IPS DF 4.7 (cell line): ENCODE data around the gene FARP1.

Source experiments
- DNase-seq: peaks from one replicate; pipeline ENCODE4 v3.0.0-alpha.2; 2013; ENCODE audit warnings: low spot score; ENCODE audit errors: extremely low read depth

Gene FARP1

DNA sequence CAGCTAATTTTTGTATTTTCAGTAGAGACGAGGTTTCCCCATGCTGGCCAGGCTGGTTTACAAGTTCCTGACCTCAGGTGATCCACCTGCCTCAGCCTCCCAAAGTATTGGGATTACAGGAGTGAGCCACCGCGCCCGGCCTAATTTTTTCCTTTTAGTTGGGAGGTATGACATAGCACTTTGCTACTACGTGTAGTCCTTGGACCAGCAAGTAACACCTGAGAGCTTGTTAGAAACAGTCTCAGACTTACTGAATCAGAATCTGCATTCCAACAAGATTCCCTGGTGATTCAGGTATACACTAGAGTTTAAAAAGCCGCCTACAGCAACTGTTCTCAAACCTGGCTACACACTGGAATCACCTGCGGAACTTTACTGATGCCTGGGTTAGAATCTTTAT is 1.8 kb upstream of the FARP1 start:
- no peak for DNase-seq

DNA sequence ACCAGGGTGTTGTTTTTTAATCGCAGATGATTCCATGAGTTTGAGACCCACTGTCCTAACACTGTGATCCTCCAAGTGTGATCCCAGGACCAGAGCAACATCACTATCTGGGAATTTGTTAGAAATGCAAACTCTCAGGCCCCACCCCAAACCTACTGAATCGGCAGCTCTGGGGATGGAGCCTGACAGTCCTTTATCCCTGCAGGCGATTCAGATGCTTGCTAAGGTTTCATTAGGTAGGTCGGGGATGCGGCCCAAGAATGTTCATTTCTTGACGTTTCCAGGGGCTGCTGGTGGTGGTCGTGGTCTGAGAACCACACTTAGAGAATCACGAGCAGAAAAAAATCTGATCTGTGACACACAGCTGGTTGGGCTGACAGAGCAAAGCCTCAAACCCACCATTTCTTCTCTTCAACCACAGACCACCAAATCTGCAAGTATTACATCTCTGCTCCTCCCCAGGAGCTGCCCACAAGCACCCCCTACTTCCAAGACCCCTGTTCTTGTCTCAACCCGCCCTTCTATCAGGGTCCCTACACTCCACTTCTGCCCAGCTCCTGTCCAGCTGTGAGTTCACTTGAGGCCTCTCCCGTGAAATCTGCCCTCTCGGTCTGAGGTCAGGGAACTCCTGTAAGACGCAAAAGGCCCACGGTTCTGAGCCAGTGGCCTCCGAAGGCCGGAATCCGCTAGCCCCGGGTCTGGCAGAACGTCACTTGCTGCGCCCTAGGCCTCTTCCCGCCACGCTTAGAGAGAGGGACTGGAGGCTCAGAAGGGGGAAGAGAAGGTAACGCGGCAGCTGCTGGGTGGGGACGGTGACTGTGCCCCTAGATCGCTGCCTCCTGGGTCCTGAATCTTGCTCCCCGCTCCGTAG is 1.1 kb upstream of the FARP1 start:
- no peak for DNase-seq

DNA sequence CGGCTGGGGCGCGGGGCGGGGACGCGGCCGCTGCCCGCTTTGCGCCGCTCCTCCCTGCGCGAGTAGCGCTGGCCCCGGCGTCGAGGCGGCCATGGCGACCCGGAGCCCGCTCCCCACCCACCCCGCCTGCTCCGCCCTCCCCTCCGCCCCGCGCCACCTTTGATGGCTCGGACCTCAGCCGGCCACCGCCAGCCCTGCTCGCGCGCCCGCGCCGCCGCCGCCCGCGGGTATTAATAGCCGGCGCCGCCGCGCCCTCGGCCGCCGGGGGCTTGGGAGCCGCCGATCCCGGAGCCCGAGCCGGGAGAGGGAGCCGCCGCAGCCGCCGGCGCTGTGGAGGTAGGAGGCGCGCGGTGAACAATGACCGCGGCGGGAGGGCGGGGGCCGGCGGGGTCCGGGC is 261 bp downstream of the FARP1 start:
- no peak for DNase-seq

DNA sequence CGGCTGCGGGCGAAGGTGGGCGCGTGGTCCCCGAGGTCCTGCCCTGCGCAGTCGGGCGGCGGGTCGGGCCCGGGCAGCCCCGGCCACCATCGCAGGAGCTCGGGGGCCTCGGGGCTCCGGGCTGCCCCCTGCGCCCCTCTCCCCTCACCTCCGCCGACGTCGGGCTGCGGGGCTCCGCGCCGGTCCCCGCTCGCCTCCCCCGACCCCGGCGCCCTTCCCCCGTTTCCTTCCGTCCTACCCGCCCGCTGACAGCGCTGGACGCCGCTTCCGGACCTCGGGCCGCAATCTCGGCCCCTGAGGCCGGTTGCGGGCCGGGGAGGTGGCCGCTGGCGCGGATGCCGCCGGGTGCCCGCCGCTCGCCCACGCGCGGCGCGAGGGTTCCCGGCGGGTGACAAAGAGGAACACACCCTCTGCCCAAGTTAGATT is 720 bp downstream of the FARP1 start:
- no peak for DNase-seq

DNA sequence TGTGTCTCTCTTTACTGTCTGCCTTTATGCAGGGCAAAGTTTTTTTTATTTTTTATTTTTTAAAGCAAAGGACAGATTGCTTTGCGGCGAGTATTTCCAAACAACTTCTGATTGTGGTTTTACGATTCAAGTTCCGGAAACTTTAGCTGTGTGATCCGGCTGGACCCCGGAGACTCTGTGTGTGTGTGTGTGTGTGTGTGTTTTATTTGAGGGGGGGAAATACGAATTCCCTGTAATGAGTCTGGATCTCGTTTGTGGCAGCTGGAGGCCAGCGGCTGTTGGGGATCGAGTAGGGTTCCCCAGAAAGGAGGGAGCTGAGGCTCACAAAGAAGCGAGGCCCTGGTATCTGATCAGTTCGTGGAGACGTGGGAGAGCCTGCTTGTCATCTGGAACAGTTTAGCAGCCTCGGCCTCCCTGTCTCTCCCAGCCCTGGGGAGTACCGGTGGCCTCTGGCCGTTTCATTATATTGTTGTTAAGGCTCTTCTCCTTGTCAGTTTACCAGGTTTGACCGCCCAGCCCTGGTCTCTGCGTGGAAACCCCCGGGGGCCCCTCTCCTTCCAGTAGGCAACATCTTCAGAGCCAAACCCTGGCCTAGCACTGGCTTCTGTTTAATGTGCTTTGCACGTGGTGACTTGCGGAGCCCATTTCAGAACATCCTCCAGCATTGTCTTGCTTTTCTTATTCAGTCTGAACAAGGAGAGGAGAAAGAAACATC is 1.3 kb downstream of the FARP1 start:
- no peak for DNase-seq

DNA sequence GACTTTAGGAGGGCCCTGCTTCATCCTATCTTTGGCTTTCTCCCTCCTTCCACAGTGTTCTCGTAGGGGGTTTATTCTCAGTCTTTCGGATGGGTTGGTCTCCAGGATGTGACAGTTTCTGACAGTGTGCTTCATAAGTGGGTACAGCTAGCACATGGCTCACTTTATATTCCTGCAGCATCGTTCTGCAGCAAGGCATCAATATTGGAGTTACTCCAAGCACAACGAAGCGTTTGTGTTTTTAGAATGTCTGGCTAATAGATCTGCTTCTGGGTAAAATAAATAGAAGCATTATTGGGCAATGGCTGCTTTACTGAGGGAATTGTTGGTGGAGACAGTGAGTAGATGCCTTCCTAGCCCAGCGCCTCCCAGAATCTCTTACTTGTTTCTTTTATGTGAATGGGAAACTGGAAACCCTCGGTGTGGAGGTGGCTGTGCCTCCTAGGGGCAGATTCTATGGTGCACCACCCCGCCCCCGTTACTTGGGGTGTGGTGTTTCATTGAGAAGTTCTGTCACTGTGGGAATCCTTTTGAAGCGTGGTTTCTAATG is 2.0 kb downstream of the FARP1 start:
- no peak for DNase-seq

DNA sequence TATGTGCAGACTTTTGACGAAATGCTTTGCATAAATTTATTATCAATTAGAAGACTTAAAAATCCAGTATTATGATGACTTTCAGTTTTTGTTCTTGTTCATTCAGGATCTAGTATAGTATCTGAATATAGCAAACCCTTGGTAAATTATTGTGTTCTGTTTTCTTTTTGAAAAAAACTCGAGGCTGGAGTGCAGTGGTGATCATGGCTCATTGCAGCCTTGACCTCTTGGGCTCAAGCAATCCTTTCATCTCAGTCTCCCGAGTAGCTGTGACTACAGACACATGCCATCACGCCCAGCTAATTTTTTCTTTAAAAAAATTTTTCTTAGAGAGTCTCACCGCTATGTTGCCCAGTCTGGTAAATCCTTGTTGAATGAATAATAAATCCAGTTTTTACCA is 4.6 kb downstream of the FARP1 start:
- DNase-seq = no peak

DNA sequence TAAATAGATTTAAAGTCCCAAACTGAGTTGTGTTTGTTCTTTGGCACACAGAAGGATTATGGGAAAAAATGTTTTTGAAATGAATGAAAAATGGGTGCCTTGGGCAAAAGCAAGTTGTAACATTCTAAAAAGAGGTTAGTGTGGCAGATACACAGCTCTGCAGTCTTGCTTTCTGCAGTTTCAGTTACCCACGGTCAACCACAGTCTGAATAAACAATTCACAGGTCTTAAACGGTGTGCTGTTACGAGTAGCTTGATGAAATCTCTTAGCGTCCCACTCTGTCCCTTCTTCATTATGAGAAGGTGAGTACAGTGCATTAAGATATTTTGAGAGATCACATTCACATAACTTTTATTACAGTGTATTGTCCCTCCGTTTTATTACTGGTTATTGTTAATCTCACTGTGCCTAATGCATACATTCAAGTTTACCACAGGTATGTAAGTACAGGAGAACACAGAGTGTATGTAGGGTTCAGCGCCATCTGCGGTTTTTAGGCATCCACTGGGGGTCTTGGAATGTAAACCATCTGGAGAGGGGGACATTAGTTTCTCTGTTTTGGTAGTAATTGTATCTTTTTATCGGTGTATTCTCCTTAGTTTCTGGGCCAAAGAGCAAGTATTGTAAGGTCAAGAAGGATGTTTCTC is 8.1 kb downstream of the FARP1 start:
- DNase-seq = no peak

DNA sequence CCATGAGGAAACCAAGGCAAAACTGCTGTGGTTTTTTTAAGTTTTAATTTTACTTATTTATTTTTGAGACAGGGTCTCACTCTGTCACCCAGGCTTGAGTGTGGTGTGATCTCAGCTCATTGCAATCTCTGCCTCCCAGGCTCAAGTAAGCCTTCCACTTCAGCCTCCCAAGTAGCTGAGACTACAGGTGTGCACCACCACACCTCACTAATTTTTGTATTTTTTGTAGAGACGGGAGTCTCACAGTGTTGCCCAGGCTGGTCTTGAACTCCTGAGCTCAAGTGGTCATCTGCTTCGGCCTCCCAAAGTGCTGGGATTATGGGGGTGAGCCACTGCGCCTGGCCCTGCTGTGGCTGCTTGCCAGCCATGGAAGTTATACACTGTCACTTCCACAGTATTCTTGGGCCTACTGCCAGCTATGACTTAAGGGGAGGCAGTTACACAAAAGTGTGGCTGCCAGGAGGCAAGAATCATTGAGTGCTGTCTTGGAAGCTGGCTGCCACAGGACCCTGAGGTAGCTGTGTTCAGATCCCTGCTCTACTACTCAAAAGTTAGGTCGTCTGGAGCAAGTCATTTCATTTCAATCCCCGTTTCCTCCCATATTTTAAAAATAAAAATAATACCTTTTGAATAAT is 12.7 kb downstream of the FARP1 start:
- DNase-seq = no peak

DNA sequence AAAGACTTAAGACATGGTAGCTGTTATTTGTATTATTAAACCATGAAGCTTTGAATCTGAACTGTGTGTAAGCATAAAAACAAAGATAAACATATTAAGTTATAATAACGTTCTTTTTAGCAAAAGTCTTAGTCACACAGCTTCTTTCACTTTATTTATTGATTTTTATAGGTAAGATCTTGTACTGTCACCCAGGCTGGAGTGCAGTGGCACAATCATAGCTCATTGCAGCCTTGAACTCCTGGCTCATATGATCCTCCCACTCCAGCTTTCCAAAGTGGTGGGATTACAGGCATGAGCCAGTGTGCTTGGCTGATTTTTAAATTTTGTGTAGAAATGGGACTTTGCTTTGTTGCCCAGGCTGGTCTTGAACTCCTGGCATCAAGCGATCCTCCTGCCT is 13.4 kb downstream of the FARP1 start:
- DNase-seq = no peak

DNA sequence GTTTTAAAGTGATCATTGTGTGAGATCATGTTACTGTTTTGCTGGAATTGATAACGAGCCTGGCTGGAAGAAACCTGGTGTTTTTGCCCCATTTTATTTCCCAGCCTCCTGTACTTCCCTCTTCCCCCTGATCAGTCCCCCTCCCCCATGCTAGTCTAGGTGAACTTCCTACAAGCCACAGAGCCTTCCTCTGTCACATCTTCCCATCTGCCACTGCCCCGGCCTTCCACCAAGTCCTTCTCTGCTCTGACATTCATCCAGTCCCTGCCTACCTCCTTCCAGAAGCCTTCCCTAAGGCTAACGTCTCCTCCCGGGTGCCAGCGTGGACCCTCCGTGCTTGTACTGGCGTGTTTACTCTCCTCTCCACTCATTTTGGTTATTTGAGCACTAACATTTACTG is 14.3 kb downstream of the FARP1 start:
- no peak for DNase-seq

DNA sequence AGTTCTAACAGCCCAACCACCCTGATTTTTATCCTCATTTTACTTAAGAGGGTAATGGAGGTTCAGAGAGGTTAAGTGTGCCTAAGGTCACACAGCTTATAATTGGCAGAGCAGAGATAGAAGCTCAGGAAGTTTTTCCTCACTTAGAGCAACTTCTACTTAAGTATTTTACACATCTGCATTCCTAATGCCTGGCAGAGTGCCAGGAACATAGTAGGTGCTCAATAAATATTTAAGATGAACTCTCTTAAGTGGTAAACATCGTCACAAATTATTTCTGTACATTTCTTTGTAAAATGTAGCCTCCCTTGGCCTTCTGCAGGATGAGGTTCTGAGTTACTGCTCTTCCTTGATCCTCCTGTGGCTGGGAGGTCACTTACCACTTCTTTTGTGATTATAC is 14.7 kb downstream of the FARP1 start:
- no peak for DNase-seq

DNA sequence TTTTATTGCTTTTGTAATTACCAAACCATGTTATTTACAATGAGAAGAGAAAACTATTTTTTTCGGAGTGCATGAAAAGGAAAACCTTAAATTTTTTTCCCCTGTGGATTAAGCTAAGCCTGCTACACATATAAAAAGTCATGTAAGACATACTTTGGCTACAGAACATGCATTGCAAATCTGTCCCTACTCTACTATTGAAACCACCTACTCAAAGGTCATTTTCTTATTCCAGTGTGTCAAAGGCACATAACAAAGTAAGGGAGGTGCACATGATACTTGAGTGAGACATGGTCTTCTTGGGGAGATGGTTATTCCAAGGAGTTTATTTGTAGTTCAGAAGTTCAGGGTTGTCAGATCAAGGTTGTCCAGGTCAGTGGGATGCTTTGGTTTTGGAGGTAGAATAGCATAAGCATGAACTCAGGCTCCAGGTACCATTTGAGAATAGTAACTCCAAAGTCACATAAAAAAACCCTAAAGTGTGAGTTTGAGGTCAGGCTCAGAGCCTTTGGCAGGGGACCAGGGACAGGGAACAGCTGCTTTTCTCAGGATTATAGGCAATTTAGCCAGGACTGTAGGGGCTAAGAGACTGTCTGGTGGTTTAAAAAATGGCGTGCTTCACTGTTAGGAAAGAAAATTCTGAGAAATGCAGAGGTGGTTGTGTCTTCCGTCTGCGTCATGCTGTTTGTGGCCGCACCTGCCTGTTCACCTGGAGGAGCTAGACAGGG is 15.4 kb downstream of the FARP1 start:
- DNase-seq = no peak

DNA sequence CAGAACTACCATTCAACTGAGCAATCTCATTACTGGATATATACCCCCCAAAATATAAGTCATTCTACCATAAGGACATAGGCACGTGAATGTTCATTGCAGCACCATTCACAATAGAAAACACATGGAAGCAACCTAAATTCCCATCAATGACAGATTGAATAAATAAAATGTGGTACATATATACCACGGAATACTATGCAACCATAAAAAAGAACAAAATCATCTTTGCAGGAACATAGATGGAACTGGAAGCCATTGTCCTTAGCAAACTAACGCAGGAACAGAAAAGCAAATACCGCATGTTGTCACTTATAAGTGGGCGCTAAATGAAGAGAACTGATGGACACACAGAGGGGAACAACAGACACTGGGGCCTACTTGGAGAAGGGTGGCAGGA is 20.0 kb downstream of the FARP1 start:
- no peak for DNase-seq

DNA sequence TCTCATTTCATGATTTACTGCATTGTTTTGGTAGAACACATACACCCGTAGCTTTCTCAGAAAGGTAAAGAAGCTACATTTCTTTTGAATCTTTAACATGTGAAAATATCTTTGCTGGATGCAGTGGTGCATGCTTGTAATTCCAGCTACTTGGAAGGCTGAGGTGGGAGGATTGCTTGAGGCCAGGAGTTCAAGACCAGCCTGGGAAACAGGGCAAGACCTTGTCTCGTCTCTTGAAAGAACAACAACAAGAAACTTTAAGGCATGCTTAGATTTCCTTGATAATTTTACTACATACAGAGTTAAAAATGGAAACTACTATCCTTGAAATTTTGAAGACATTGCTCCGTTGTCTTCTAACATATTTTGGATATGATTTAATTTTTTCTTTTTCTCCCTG is 26.4 kb downstream of the FARP1 start:
- no peak for DNase-seq

DNA sequence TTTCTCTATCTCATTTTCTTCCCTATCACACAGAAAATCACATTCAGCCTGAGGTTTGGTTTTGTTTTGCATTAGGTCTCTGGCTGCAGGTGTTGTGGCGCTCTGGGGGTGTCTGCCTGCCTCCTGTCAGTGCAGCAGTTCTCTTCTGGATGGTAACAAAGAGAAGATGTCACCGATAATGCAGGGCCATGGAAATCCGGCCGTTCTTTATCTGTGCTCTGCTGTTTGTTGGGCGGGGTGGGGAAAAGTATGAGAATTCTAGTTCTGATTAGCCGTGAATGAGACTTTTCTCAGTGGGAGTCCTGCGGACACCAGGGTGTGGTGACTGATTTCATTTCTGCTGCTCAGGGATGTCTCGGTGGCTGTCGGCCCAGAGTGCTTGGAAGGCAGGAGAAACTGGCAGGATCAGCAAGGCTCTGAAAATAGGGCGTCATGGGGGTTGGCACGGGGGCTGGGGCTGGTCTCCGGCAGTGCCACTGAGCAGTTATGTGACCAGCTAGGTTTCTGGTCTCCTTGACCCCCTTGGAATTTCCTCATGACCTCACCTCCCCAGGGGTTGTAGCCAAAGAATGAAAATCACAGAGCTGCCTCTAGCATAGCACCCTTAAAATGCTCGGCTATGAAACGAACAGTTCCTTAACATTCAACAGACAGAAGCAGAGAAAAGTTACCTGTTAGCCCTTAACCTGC is 29.2 kb downstream of the FARP1 start:
- no peak for DNase-seq

DNA sequence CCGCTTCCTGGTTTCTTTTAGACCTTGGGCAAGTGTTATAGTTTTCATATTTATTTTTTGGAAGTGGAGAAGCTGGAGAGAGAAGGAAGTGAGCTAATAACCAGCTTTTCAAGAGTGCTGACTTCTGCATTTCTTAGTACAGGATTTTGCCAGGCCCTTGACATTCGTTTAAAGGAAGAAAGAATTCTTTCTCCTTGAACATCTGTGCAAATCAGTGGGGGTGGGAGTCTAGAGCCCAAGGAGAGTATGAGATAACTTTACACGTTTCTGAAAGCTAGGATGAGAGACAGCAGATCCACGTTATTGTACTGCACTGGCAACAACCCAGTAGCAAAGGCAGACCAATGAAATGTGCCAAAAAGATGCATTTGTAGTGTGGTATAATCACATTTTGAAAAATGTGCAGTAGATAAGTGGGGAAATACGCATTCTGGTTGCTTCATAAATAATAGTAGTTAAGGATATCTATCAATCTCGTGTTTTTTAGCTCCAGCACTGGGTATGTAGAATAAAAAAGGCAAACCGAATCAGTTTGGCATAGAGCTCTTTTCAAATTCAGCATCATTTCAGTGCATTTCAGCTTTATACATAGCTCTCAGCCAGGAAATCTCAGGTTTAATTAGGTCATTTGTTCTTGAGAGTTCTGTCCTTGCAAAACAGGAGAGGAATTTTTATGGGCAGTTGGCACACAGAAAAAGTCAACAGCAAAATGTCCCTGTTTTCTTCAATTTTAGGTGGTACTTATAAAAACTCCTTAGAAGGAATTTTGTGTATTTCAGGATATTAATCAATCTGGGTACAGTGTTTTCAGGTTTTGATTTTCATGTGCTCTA is 29.9 kb downstream of the FARP1 start:
- DNase-seq = no peak

DNA sequence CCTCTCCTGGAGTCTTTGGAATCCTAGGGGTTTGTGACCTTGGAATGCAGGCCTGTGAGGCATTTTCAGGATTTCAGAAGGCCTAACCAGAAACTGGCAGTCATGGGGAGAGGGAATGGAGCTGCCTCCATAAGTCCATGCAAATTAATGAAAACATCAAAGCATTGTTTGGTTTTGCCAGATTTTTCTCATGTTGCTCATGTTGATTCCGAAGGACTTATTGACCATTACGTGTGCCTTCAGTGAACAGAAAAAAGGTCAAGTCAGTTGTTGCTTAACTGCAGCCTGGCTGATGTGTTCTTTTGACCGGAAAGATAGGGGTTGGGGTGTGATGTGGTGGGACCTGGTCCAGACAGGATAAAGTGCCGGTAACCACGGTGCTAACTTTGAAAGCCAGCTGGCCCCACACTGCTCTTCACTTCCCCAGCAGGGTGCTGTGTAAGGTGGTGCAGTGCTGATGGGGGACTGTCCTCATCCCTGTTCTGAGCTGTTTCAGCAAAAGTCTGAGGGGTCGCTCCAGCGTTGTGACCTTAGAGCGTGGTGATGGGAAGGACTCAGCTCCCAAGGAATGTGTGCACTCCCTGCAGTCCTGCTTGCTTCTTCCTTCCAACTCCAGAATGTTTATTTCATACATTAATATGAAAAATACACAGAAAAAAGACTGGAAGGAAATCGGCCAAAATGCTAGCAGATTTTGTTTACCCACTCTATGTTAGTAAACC is 30.7 kb downstream of the FARP1 start:
- DNase-seq = no peak

DNA sequence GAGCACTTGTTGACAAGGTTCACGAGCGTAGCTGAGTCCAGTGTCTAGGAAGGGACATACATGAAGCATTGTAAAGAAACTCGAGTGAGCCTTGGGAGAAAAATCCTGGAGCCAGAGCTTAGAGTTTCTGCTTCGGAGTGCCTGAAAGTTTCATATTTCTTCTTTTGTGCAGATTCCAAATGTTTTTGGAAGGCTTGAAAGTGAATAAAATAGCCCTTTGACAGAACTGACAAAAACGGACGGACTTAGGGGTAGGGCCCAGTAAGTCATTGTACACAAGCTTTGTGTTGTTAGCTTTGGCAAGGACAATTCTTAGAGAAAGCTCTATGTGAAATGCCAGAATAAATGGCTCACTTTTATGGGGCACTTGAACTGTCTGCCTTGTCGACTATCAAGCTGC is 31.4 kb downstream of the FARP1 start:
- no peak for DNase-seq
